ENCODE results near the gene SLC7A6OS.
"Not testable (repeated sequence)": the region's sequence is repeated elsewhere in the genome, so short reads cannot be mapped to it uniquely, and the experiment has no call there.

SLC7A6OS gene

DNA sequence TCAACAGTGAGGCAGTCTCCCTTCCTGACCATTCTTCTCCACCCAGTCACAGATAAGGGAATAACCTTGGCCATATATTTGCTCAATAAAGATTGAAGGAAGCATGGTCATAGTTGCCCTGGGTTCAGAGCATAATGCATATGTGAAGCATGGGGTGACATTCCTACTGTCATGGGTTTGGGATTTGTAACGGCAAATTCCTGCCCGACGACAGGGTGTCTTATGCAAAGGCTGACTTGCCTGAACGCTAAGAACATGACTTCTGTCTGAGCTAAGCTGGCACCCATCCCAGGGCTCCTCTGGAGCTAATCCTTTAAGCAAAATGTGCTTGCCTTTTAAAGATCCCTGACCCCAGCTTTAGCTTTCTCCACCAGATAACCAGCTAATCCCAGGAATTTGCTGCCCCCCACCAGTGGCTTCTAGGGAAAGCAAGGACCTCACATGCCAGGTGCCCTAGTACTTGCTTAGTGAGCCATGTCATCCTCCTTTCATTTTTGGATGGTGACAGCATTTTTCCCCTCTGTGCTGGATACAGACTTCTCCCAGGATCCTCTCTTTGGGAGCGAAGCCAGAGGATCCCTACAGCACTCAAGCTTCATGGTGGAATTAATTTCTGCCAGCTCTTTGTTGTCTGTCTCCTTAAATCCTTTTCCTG lies 11.7 kb downstream of the SLC7A6OS start:
- ATAC-seq (replicated peaks) (no peak), DNase-seq (no peak)
- Mint-ChIP-seq H3K4me1 (peaks cover 16 to 55% of the 10 kb centered on the region in 2 donors), H3K9me3 (no peaks in the 10 kb centered on the region), H3K4me3 (no peak overlapping the region), H3K27ac (peak overlapping the region; percentile 85), H3K36me3 (peaks cover 47 to 70% of the 10 kb centered on the region in 2 donors), H3K27me3 (no peaks in the 10 kb centered on the region)

GRCh38 chr16:68298312-68298711 lies 12.4 kb downstream of the SLC7A6OS start:
- peaks cover 20 to 62% of the 10 kb centered on the region in 2 donors for H3K4me1 Mint-ChIP-seq
- no peaks in the 10 kb centered on the region for H3K27me3 Mint-ChIP-seq
- DNase-seq (no peak), ATAC-seq (replicated peaks) (no peak)
- no peaks in the 10 kb centered on the region for H3K9me3 Mint-ChIP-seq
- no peak overlapping the region for H3K4me3 Mint-ChIP-seq
- H3K27ac Mint-ChIP-seq, result peak overlapping the region; percentile 85
- peaks cover 47 to 69% of the 10 kb centered on the region in 2 donors for H3K36me3 Mint-ChIP-seq

DNA sequence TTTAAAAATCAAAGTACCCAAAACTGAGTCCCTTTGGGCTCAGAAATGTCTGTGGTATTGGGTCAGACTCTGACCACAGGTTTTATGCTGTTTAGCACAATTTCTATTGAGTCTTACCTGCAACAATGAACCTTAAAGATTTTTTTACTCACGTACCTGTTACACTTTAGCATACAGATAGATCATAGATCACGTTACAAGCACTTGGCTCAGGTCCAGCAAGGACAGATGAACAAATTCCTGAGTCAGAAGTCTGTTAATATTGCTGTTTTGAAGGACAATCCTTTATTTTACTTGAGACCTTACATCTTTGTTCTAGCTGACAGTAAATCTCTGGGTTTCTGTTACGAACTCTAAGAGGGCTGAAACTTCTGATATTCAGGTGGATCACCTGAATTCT lies 12.8 kb downstream of the SLC7A6OS start:
- no peak for DNase-seq
- Mint-ChIP-seq H3K27me3 (no peaks in the 10 kb centered on the region), H3K4me1 (peaks cover 20 to 63% of the 10 kb centered on the region in 2 donors), H3K36me3 (peaks cover 47 to 68% of the 10 kb centered on the region in 2 donors), H3K27ac (peak overlapping the region; percentile 85), H3K4me3 (no peak overlapping the region), H3K9me3 (no peaks in the 10 kb centered on the region)
- no peak for ATAC-seq (replicated peaks)

DNA sequence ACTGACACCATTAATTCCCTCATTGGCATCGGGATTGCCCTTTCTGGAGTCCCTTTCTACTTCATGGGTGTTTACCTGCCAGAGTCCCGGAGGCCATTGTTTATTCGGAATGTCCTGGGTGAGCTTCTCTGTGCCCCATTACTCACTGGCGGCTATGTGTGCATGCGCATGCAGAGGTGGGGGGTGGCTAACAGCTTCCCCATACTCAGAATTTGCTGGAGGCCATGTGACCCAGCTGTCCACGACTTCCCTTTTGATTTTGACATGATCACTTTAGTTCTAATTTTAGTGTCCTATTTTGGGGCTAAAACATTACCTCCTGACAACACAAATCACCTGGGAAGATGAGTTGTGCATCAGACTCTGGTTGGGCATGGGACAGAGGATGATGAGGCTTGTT lies 14.1 kb downstream of the SLC7A6OS start:
- no peaks in the 10 kb centered on the region for H3K9me3 Mint-ChIP-seq
- peaks cover 19 to 61% of the 10 kb centered on the region in 2 donors for H3K4me1 Mint-ChIP-seq
- no peak for ATAC-seq (replicated peaks)
- peaks cover 43 to 67% of the 10 kb centered on the region in 2 donors for H3K36me3 Mint-ChIP-seq
- no peaks in the 10 kb centered on the region for H3K27me3 Mint-ChIP-seq
- no peak for DNase-seq
- no peak overlapping the region for H3K4me3 Mint-ChIP-seq
- peak overlapping the region; percentile 80 for H3K27ac Mint-ChIP-seq

DNA sequence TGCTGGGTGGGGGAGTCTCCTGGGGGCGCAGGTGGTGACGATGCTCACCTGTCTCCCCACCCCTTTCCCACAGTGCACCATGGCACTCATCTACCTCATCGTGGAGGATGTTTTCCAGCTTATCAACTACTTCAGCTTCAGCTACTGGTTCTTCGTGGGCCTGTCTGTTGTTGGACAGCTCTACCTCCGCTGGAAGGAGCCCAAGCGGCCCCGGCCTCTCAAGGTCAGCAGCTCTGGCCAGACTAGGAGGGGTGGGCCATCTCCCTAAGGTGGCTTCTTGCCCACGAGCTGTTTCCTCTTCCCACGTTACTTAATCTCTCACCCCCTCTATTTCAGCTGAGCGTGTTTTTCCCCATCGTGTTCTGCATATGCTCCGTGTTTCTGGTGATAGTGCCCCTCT lies 14.5 kb downstream of the SLC7A6OS start:
- Mint-ChIP-seq H3K27me3 (no peaks in the 10 kb centered on the region), H3K9me3 (no peaks in the 10 kb centered on the region), H3K36me3 (peaks cover 44 to 67% of the 10 kb centered on the region in 2 donors), H3K4me1 (peaks cover 21 to 62% of the 10 kb centered on the region in 2 donors), H3K27ac (peak overlapping the region; percentile 80), H3K4me3 (no peak overlapping the region)
- DNase-seq (no peak), ATAC-seq (replicated peaks) (no peak)

DNA sequence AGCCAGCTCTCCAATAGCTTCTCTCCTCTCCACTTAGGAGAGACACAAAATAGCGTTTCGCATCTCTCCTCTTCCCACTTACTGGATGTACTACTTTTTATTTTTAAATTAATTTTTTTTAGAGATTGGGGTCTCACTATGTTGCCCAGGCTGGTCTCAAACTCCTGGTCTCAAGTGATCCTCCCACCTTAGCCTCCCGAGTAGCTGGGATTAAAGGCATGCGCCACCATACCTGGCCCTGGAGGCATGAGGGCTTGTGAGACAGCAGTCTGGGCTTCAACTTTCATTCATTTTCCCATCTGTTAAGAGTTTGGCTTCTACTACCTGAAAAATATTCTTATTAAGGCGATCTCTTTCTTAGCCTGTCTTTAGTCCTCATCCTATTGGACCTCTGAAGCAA lies 18.3 kb downstream of the SLC7A6OS start:
- peak overlapping the region; percentile 51 for H3K27ac Mint-ChIP-seq
- H3K4me3 Mint-ChIP-seq, result no peak overlapping the region
- no peak for ATAC-seq (replicated peaks)
- no peaks in the 10 kb centered on the region for H3K27me3 Mint-ChIP-seq
- H3K36me3 Mint-ChIP-seq, result peaks cover 56 to 72% of the 10 kb centered on the region in 2 donors
- DNase-seq, result no peak
- no peaks in the 10 kb centered on the region for H3K9me3 Mint-ChIP-seq
- H3K4me1 Mint-ChIP-seq, result peaks cover 43 to 74% of the 10 kb centered on the region in 2 donors

DNA sequence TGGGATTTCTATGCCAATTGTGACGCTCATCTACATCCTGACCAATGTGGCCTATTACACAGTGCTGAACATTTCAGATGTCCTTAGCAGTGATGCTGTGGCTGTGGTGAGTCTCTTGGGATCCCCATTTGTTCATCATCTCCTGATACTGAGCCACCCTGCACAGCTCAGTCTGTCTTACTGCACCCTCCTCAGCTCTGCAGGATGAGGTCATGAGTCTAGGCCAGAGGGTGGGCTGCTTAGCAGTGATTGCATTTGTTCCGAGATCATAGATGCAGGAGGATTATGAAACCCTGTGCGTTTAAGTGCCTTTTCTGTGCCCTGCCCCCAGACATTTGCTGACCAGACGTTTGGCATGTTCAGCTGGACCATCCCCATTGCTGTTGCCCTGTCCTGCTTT lies 19.5 kb downstream of the SLC7A6OS start:
- DNase-seq (no peak), ATAC-seq (replicated peaks) (no peak)
- Mint-ChIP-seq H3K4me3 (peak overlapping the region in 1 of 2 donors; percentile 55), H3K36me3 (peaks cover 58 to 75% of the 10 kb centered on the region in 2 donors), H3K9me3 (peaks cover 0 to 2% of the 10 kb centered on the region in 2 donors), H3K4me1 (peaks cover 47 to 74% of the 10 kb centered on the region in 2 donors), H3K27me3 (no peaks in the 10 kb centered on the region), H3K27ac (peak overlapping the region; percentile 93)

GRCh38 chr16:68290450-68290849 lies 20.3 kb downstream of the SLC7A6OS start:
- Mint-ChIP-seq H3K4me1 (peaks cover 50 to 77% of the 10 kb centered on the region in 2 donors), H3K36me3 (peaks cover 55 to 72% of the 10 kb centered on the region in 2 donors)

DNA sequence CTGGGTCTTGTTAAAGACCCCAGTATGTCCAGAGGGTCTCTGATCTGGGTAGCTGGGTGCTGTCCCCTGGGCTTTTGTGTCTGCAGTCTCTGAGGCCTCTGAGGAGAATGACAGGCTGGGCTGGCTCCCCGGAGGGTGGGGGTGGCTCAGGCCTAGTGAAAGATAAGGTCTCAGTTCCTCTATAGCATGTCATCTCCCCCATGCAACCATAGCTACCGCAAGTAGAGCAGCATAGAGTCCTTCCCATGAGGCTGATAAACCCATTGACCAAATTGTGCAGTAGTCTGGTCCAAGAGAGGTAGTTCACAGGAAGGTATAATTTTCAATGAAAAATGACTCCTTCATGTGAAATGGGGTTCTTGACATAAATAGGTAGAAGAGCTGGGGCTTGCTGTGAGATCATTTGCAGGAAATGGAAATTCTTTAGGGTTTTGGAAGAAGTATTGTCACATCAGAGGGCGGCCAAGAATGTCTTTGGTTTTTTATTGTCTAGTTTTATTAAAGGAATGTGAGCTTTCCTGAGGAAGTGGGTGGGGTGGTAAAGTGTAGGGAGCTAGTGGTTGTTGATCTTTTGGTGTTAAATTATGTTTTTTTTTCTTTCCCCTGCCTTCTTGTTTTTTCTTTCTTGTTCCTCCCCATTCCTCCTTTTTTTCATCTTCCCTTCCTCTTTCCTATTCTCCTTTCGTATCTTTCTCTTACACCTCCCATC lies 21.0 kb downstream of the SLC7A6OS start:
- ATAC-seq (replicated peaks) (peak; percentile 91 to 93), DNase-seq (peak; percentile 83)
- Mint-ChIP-seq H3K27ac (peak overlapping the region; percentile 93), H3K27me3 (no peaks in the 10 kb centered on the region), H3K4me1 (peaks cover 54 to 84% of the 10 kb centered on the region in 2 donors), H3K36me3 (peaks cover 54 to 68% of the 10 kb centered on the region in 2 donors), H3K4me3 (peak overlapping the region; percentile 65 to 68), H3K9me3 (peaks cover 0 to 2% of the 10 kb centered on the region in 2 donors)

More at GRCh38 chr16:68290450-68290849, 20.3 kb downstream of the SLC7A6OS start:
- Mint-ChIP-seq H3K4me3 (peak overlapping the region; percentile 65 to 68), H3K9me3 (peaks cover 0 to 2% of the 10 kb centered on the region in 2 donors), H3K27me3 (no peaks in the 10 kb centered on the region), H3K27ac (peak overlapping the region; percentile 93)
- ATAC-seq (replicated peaks) (no peak), DNase-seq (no peak)

DNA sequence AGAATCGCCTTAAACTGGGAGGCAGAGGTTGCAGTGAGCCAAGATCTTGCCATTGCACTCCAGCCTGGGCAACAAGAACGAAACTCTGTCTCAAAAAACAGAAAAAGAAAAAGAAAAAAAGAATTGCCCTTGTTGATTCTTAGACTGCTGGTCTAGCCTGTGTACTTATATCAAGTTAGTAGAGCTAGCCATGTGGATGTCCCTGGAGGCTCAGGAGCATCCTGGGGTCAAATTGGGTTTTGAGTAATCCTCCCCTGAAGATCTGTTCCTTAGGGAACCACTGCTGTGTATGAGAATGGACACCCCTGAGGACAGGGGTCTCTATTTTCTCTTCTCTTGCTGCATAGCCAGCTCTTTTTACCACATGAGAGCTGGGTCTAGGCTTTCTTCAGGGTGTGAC lies 21.5 kb downstream of the SLC7A6OS start:
- Mint-ChIP-seq H3K4me3 (peak overlapping the region; percentile 65 to 68), H3K27ac (peak overlapping the region; percentile 93), H3K9me3 (peaks cover 0 to 2% of the 10 kb centered on the region in 2 donors), H3K4me1 (peaks cover 54 to 87% of the 10 kb centered on the region in 2 donors), H3K36me3 (peaks cover 51 to 65% of the 10 kb centered on the region in 2 donors), H3K27me3 (no peaks in the 10 kb centered on the region)
- no peak for DNase-seq
- peak in 1 of 2 donors; percentile 1 for ATAC-seq (replicated peaks)

GRCh38 chr16:68288796-68289195 lies 21.9 kb downstream of the SLC7A6OS start:
- not testable (repeated sequence) for H3K9me3 Mint-ChIP-seq; H3K4me3 Mint-ChIP-seq; H3K27me3 Mint-ChIP-seq; ATAC-seq (replicated peaks); DNase-seq
- peak overlapping the region; percentile 93 for H3K27ac Mint-ChIP-seq
- peaks cover 47 to 62% of the 10 kb centered on the region in 2 donors for H3K36me3 Mint-ChIP-seq
- peaks cover 54 to 87% of the 10 kb centered on the region in 2 donors for H3K4me1 Mint-ChIP-seq

DNA sequence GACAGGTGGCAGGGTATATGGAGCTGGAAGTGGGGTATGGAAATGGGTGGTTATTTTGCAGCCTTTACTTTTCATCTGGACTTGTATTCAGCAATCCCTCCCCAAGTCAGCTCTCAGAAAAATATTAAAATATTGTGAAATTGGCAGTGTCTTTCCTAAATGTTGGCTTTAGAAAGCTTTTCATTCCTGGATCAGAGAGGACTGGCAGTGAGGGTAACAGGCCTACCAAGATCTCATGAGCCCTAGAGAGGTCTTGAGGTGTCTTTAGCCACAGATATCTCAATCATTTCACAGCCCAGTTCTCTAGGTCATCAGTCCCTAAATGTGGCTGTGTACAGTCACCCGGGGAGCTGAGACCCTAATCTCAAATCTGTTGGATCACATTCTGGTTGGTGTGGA lies 22.5 kb downstream of the SLC7A6OS start:
- Mint-ChIP-seq H3K36me3 (peaks cover 44 to 57% of the 10 kb centered on the region in 2 donors), H3K27me3 (no peaks in the 10 kb centered on the region), H3K4me1 (peaks cover 56 to 87% of the 10 kb centered on the region in 2 donors), H3K27ac (peak overlapping the region; percentile 80), H3K9me3 (peaks cover 0 to 2% of the 10 kb centered on the region in 2 donors), H3K4me3 (no peak overlapping the region)
- no peak for DNase-seq
- ATAC-seq (replicated peaks), result no peak

DNA sequence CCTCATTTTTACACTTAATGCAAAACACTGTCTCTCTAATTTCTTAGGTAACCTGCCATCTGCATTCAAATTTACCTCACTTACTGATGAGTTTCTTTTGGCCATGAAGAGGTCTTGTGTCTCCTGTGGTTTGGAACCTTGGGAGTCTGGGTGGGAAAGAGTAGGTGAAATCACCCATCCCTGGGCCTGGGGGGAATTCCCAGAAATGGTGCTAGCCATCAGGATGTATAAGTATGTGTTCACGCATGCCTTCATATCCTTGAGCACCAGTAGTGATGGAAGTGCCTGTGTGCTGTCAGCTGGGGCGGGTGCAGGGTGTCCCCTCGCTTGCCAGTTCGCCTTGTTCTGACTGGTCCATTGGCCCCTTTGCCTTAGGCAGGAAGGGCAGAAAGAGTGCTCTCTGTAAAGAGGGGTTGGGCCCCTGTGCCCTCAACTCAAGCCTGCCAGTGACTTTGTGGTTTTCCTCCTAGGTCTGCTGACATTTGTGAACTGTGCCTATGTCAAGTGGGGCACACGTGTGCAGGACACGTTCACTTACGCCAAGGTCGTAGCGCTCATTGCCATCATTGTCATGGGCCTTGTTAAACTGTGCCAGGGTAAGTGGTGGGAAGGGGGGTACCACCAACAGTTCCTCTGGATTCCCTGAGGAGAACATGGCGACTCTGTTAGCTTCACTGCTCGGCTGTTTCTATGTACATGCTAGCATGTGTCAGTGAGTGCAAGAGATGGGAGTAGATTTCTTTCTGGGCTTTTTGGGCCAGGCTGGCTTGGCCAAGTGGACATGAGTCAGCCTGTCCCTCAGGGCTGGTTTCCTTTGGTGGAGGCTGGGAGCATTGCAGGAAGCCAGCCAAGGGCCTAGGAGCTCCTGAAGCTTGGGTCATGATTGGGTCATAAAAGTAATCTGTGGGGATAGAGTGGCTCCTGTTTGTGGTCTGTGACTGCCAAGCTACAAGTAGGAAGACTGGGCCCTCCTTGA lies 23.2 kb downstream of the SLC7A6OS start:
- Mint-ChIP-seq H3K4me1 (peaks cover 61 to 94% of the 10 kb centered on the region in 2 donors), H3K27ac (peak overlapping the region; percentile 80), H3K4me3 (peak overlapping the region; percentile 22 to 52), H3K36me3 (peaks cover 45 to 56% of the 10 kb centered on the region in 2 donors), H3K9me3 (peaks cover 0 to 2% of the 10 kb centered on the region in 2 donors), H3K27me3 (no peaks in the 10 kb centered on the region)
- ATAC-seq (replicated peaks), result peak in 1 of 2 donors; percentile 0
- DNase-seq, result no peak

Data from stimulated activated naive B cell treated with anti-CD40 and anti-IgM and Interleukin-4, amounts not matched to agents 10 μg/mL and 1 μg/mL and 100 μg/mL, for 72 hours (primary cell).